OCI-LY7 (cell line): ENCODE results near the gene PRSS38. TPM values are rescaled to one million over a fixed set of nuclear protein-coding genes. Genes with fewer than 3 reads are reported as not detected.

Experiments
- BruUV-seq: library from RNA; stranded (reverse); fragments of 400-500 nt; replicated peaks from 2 replicates; lab custom pipeline; 2021; lab: Mats Ljungman, UMichigan
- CTCF ChIA-PET: fragments of 300-600 bp; sonication (Branson Sonifier 250); formaldehyde crosslinking; loops from one replicate; lab custom pipeline; 2022; ENCODE audit warnings: antibody characterized with exemption; ENCODE audit not compliant: unreplicated experiment; lab: Charles Lee
- POLR2A ChIA-PET: fragments of 300-600 bp; sonication (Branson Sonifier 250); formaldehyde crosslinking; loops from one replicate; lab custom pipeline; 2022; ENCODE audit warnings: antibody characterized with exemption; lab: Charles Lee
- DNase-seq: peaks from one replicate; pipeline ENCODE4 v3.0.0-alpha.2; 2015; ENCODE audit warnings: low spot score
- H2AFZ ChIP-seq: fragments of 200-600 bp; sonication (generic), shearing (Covaris generic); 2 replicates; pipeline ENCODE4 v1.6.1; 2014; ENCODE audit warnings: mild to moderate bottlenecking, antibody characterized with exemption, low read length, moderate library complexity
- H3K27ac ChIP-seq: fragments of 200-600 bp; sonication (generic); 2 replicates; pipeline ENCODE4 v1.5.1; 2014; ENCODE audit warnings: mixed run types, low read depth, mild to moderate bottlenecking, moderate library complexity, low read length, inconsistent platforms; ENCODE audit not compliant: poor library complexity, severe bottlenecking
- H3K36me3 ChIP-seq: fragments of 200-600 bp; sonication (generic); 2 replicates; pipeline ENCODE4 v1.6.1; 2014; ENCODE audit warnings: mild to moderate bottlenecking, antibody characterized with exemption, low read length, moderate library complexity, mixed read lengths; ENCODE audit not compliant: insufficient read depth
- H3K4me1 ChIP-seq: fragments of 200-600 bp; sonication (generic); 2 replicates; pipeline ENCODE4 v1.5.1; 2014; ENCODE audit warnings: mild to moderate bottlenecking, low read length; ENCODE audit not compliant: insufficient read depth, poor library complexity, severe bottlenecking
- H3K4me2 ChIP-seq: fragments of 200-600 bp; sonication (generic); 2 replicates; pipeline ENCODE4 v1.6.1; 2014; ENCODE audit warnings: mild to moderate bottlenecking, low read length
- H3K4me3 ChIP-seq: fragments of 200-600 bp; sonication (generic); 2 replicates; pipeline ENCODE4 v1.5.1; 2014; ENCODE audit warnings: mild to moderate bottlenecking, low read depth, low read length; ENCODE audit not compliant: poor library complexity, severe bottlenecking
- H3K79me2 ChIP-seq: fragments of 200-600 bp; sonication (generic); 2 replicates; pipeline ENCODE4 v1.6.1; 2016; ENCODE audit warnings: low read depth, mild to moderate bottlenecking, low read length, moderate library complexity, mixed read lengths; ENCODE audit not compliant: insufficient read depth
- H3K9me2 ChIP-seq: fragments of 200-600 bp; sonication (generic); 2 replicates; pipeline ENCODE4 v1.6.1; 2016; ENCODE audit warnings: mild to moderate bottlenecking, low read length, mixed read lengths; ENCODE audit not compliant: insufficient read depth
- H3K9me3 ChIP-seq: fragments of 200-600 bp; sonication (generic); 2 replicates; pipeline ENCODE4 v1.6.1; 2014; ENCODE audit warnings: mild to moderate bottlenecking, mixed run types, low read length, mixed read lengths
- H4K20me1 ChIP-seq: fragments of 200-600 bp; sonication (generic); 2 replicates; pipeline ENCODE4 v1.6.1; 2014; ENCODE audit warnings: mild to moderate bottlenecking, antibody characterized with exemption, low read length, moderate library complexity, mixed read lengths; ENCODE audit not compliant: insufficient read depth
- CTCF ChIP-seq: fragments of 200-600 bp; sonication (generic); conservative IDR thresholded peaks from 2 replicates; pipeline ENCODE4 v1.5.1; 2014; ENCODE audit warnings: mild to moderate bottlenecking, antibody characterized with exemption, low read length, moderate library complexity, mixed read lengths
- EZH2phosphoT487 ChIP-seq: fragments of 200-600 bp; sonication (generic); IDR thresholded peaks from 2 replicates; pipeline ENCODE4 v1.6.1; 2018; ENCODE audit warnings: low read depth, borderline replicate concordance, mild to moderate bottlenecking, mixed run types, antibody characterized with exemption, low read length, moderate library complexity, mixed read lengths
- intact Hi-C: fragments of 100-400 bp; cut with micrococcal nuclease; formaldehyde crosslinking; loops from one replicate; pipeline ENCODE4 v1.10.0; 2022; ENCODE audit not compliant: unreplicated experiment
- total RNA-seq, 2 experiments: library from RNA; depleted of rRNA in 1 of 2; stranded (reverse); fragments of >200 nt in 1 of 2; shearing (Covaris generic) in 1 of 2; gene quantifications; 2 replicates each; pipeline ENCODE4 v1.2.3, GENCODE V29; 2014 to 2022

The PRSS38 gene
- total RNA-seq, 2 experiments from 2014 or later: not detected

DNA sequence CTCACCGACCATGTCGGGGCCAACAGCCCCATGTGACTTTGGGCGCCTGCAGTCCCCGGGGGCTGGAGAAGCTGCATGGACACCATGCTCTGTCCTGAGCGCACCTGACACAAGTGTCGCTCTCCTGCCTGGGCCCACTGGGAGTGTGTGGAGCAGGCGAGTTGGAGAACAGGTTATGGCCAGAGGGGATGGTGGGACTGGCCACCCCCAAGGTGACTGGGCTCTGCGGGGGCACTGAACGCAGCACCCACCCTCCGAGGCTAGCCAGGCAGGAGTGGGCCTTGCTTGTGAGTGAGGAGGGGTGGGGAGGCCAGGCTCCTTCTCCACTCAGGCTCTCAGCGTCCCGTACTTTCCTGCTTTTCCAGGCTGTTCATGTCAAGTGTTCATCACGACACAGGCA is 44.7 kb upstream of the PRSS38 start:
- ChIA-PET POLR2A (no interaction called here), CTCF (interaction anchor here (0.8 kb wide), 1 partner anchor 9 kb away, joined by 3 read pairs; no protein-coding TSS in a partner anchor)
- TF ChIP-seq EZH2phosphoT487 (no peak), CTCF (no peak)
- H3K27ac ChIP-seq: no peak overlapping the region
- H3K36me3 ChIP-seq: peaks cover 20% of the 10 kb centered on the region
- H3K9me2 ChIP-seq: no peaks in the 10 kb centered on the region
- no peak overlapping the region for H3K4me3 ChIP-seq
- no peaks in the 10 kb centered on the region for H3K9me3 ChIP-seq
- no peaks in the 10 kb centered on the region for H4K20me1 ChIP-seq
- no peaks in the 10 kb centered on the region for H3K79me2 ChIP-seq
- intact Hi-C loops: no loop called here
- H2AFZ ChIP-seq: no peak overlapping the region
- DNase-seq: no peak
- no peaks in the 10 kb centered on the region for H3K4me1 ChIP-seq
- H3K4me2 ChIP-seq: no peak overlapping the region
- BruUV-seq: no TSS peak

- Histone ChIP-seq H3K27ac (no peak overlapping the region), H3K4me1 (no peaks in the 10 kb centered on the region), H3K79me2 (no peaks in the 10 kb centered on the region), H2AFZ (no peak overlapping the region), H3K4me2 (no peak overlapping the region), H3K36me3 (peaks cover 25% of the 10 kb centered on the region), H3K4me3 (no peak overlapping the region), H3K9me3 (no peaks in the 10 kb centered on the region), H4K20me1 (no peaks in the 10 kb centered on the region), H3K9me2 (no peaks in the 10 kb centered on the region)
- ChIA-PET CTCF (interaction anchor here (0.8 kb wide), 1 partner anchor 9 kb away, joined by 3 read pairs; no protein-coding TSS in a partner anchor), POLR2A (no interaction called here)
- no TSS peak for BruUV-seq
- DNase-seq: no peak
- intact Hi-C loops: no loop called here
- no peak for TF ChIP-seq CTCF
- no peak for TF ChIP-seq EZH2phosphoT487
These were observed 44.1 kb upstream of the PRSS38 start for GRCh38 chr1:227771326-227771725.

DNA sequence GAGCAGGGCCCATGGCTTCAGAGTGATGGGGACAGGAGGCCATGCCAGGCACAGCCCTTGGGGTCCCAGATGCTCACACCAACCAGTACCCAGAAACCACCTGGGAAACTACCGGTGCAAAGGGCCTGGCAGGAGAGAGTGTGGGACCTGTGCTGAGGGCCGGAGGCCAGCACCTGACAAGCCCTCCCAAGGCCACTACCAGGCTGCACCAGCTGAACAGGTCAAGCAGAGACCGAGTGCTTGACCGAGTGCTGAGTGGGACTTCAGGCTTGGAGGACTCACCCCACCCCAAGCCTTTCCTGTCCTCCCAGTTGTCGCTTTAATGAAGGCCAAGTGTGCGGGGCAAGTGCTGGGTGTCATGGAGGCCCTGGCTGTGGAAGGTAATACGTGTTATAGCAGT is 43.7 kb upstream of the PRSS38 start:
- Histone ChIP-seq H4K20me1 (no peaks in the 10 kb centered on the region), H3K79me2 (no peaks in the 10 kb centered on the region), H3K4me2 (no peak overlapping the region), H3K36me3 (peaks cover 27% of the 10 kb centered on the region), H3K4me1 (no peaks in the 10 kb centered on the region), H3K27ac (no peak overlapping the region), H3K9me2 (no peaks in the 10 kb centered on the region), H2AFZ (no peak overlapping the region), H3K9me3 (no peaks in the 10 kb centered on the region), H3K4me3 (no peak overlapping the region)
- ChIA-PET CTCF (interaction anchor here (0.8 kb wide), 1 partner anchor 10 kb away, joined by 3 read pairs; no protein-coding TSS in a partner anchor), POLR2A (no interaction called here)
- TF ChIP-seq EZH2phosphoT487: no peak
- TF ChIP-seq CTCF: no peak
- intact Hi-C loops: no loop called here
- BruUV-seq: no TSS peak
- DNase-seq: no peak
